B cell (primary cell): ENCODE data around the gene BACH2. TPM values are rescaled to one million over a fixed set of nuclear protein-coding genes. Genes with fewer than 3 reads are reported as not detected.
A peak's percentile ranks its signal among the peaks of the same experiment; 100 is the strongest.

Experiments
- ATAC-seq: fragments of 200-7000 bp; cut with Tn5 transposase; one replicate; pipeline ENCODE4 v1.10.0; 2021; ENCODE audit warnings: low read depth, mild to moderate bottlenecking, moderate number of reproducible peaks, moderate library complexity
- CTCF ChIA-PET: fragments of 350-600 bp; sonication (Branson Sonifier 250); formaldehyde crosslinking; loops from one replicate; lab custom pipeline; 2021; ENCODE audit warnings: antibody characterized with exemption, inconsistent platforms; lab: Charles Lee
- POLR2A ChIA-PET: fragments of 350-600 bp; sonication (Branson Sonifier 250); formaldehyde crosslinking; loops from one replicate; lab custom pipeline; 2021; ENCODE audit warnings: antibody characterized with exemption; lab: Charles Lee
- DNase-seq: peaks from one replicate; pipeline ENCODE4 v3.0.0; 2013
- H2AFZ ChIP-seq: 2 replicates; pipeline ENCODE4 v1.6.1; 2012; ENCODE audit warnings: mild to moderate bottlenecking, low read depth, low read length; ENCODE audit not compliant: insufficient read depth, poor library complexity, severe bottlenecking
- H3K27ac ChIP-seq, 2 donors: 1 replicate in 1 of 2; 2 replicates in 1 of 2; pipeline ENCODE4 v1.5.1; 2012 to 2013; ENCODE audit warnings: low read length in 2 of 2, mild to moderate bottlenecking in 2 of 2, moderate library complexity in 1 of 2
- H3K27me3 ChIP-seq, 4 experiments: fragments of 200-600 bp in 1 of 4; sonication (generic) in 1 of 4; replicated peaks in 1 of 4; 1 replicate in 2 of 4; 2 replicates in 2 of 4; pipeline versions ENCODE4 v1.6.1 to v1.7.0; 2013 to 2016; ENCODE audit warnings: low read length in 3 of 4, mild to moderate bottlenecking in 2 of 4, mixed read lengths in 1 of 4, moderate library complexity in 1 of 4; ENCODE audit not compliant: insufficient read depth in 4 of 4, control insufficient read depth in 3 of 4; ENCODE audit errors: control extremely low read depth in 1 of 4
- H3K36me3 ChIP-seq, 2 experiments: replicated peaks in 1 of 2; 1 replicate in 1 of 2; 2 replicates in 1 of 2; pipeline versions ENCODE4 v1.6.1 to v1.7.1; 2013; ENCODE audit warnings: low read length in 1 of 2; ENCODE audit not compliant: insufficient read depth in 2 of 2, control insufficient read depth in 1 of 2; ENCODE audit errors: control extremely low read depth in 1 of 2, extremely low read depth in 1 of 2
- H3K4me1 ChIP-seq, 2 donors: fragments of 200-600 bp in 1 of 2; sonication (generic) in 1 of 2; 1 replicate in 1 of 2; 2 replicates in 1 of 2; pipeline versions ENCODE4 v1.5.1 to v1.6.1; 2013 to 2017; ENCODE audit warnings: low read length in 2 of 2; ENCODE audit not compliant: control insufficient read depth in 2 of 2, insufficient read depth in 2 of 2
- H3K4me2 ChIP-seq: replicated peaks from 2 replicates; pipeline ENCODE3; 2012; ENCODE audit warnings: mild to moderate bottlenecking, low read depth, low read length; ENCODE audit not compliant: poor library complexity, severe bottlenecking
- H3K4me3 ChIP-seq, 5 experiments: fragments of 200-600 bp in 1 of 5; sonication (generic) in 1 of 5; 1 replicate in 3 of 5; 2 replicates in 2 of 5; pipeline versions ENCODE4 v1.5.1 to v1.7.0; 2011 to 2016; ENCODE audit warnings: low read length in 4 of 5, mild to moderate bottlenecking in 4 of 5, low read depth in 2 of 5, control low read depth in 1 of 5, moderate library complexity in 1 of 5; ENCODE audit not compliant: insufficient read depth in 1 of 5; ENCODE audit errors: control extremely low read depth in 1 of 5, extremely low read depth in 1 of 5
- H3K79me2 ChIP-seq: fragments of 200-600 bp; sonication (generic); one replicate; pipeline ENCODE4 v1.6.0; 2016; ENCODE audit warnings: low read length; ENCODE audit not compliant: control insufficient read depth, insufficient read depth
- H3K9ac ChIP-seq: fragments of 200-600 bp; sonication (generic); 2 replicates; pipeline ENCODE4 v1.6.1; 2017; ENCODE audit warnings: mild to moderate bottlenecking, low read length, moderate library complexity
- H3K9me3 ChIP-seq, 3 donors: one replicate each; pipeline versions ENCODE4 v1.6.1 to v1.7.1; 2013; ENCODE audit warnings: low read length in 2 of 3; ENCODE audit not compliant: control insufficient read depth in 2 of 3, insufficient read depth in 1 of 3; ENCODE audit errors: control extremely low read depth in 1 of 3
- H4K20me1 ChIP-seq: 2 replicates; pipeline ENCODE4 v1.6.0; 2012; ENCODE audit warnings: mild to moderate bottlenecking, low read length; ENCODE audit not compliant: insufficient read depth, control insufficient read depth, poor library complexity, severe bottlenecking
- H3K27ac Mint-ChIP-seq: one replicate; pipeline ENCODE4 v1.8.0; 2021; ENCODE audit warnings: mixed read lengths
- H3K27me3 Mint-ChIP-seq: one replicate; pipeline ENCODE4 v1.8.0; 2021; ENCODE audit warnings: mixed read lengths
- H3K4me1 Mint-ChIP-seq: one replicate; pipeline ENCODE4 v1.8.0; 2021; ENCODE audit warnings: mixed read lengths
- H3K4me3 Mint-ChIP-seq: one replicate; pipeline ENCODE4 v1.8.0; 2021; ENCODE audit warnings: mixed read lengths
- H3K9me3 Mint-ChIP-seq: one replicate; pipeline ENCODE4 v1.8.0; 2022; ENCODE audit warnings: mixed read lengths; ENCODE audit not compliant: insufficient read depth
- EZH2 ChIP-seq: IDR thresholded peaks from 2 replicates; pipeline ENCODE4 v1.6.1; 2012; ENCODE audit warnings: borderline replicate concordance, low read depth, mild to moderate bottlenecking, moderate library complexity, low read length; ENCODE audit not compliant: insufficient read depth, poor library complexity, severe bottlenecking
- WGBS: methylation state at CpG from one replicate; pipeline ENCODE4 v1.1.5; 2013; ENCODE audit warnings: missing lambda C conversion rate; ENCODE audit not compliant: insufficient coverage; 5-methylcytosine and 5-hydroxymethylcytosine counted together
- intact Hi-C: fragments of 100-400 bp; cut with micrococcal nuclease; formaldehyde crosslinking; loops from one replicate; pipeline ENCODE4 v1.10.0; 2022
- polyA plus RNA-seq: library from polyadenylated mRNA; depleted of rRNA; stranded (reverse); fragments of >200 nt; gene quantifications from 2 replicates; pipeline ENCODE4 v1.2.3, GENCODE V29; 2012
- total RNA-seq, 2 donors: library from RNA; stranded (reverse); fragments of 120-200 nt in 1 of 2; gene quantifications; 1 replicate in 1 of 2; 2 replicates in 1 of 2; pipeline versions ENCODE4 v1.2.3 to v1.2.4, GENCODE V29; 2013 to 2022
- TF ChIP-seq, protein P1 (sequence below): fragments of 200-600 bp; IDR thresholded peaks from one replicate; pipeline ENCODE4 v1.8.0; 2022; ENCODE audit warnings: antibody characterized with exemption, mild to moderate bottlenecking

BACH2 gene
- total and polyA plus RNA-seq, 2 donors (not counting 1 experiment from before 2014, with no cell fraction given), result 41.1 to 235 TPM

DNA sequence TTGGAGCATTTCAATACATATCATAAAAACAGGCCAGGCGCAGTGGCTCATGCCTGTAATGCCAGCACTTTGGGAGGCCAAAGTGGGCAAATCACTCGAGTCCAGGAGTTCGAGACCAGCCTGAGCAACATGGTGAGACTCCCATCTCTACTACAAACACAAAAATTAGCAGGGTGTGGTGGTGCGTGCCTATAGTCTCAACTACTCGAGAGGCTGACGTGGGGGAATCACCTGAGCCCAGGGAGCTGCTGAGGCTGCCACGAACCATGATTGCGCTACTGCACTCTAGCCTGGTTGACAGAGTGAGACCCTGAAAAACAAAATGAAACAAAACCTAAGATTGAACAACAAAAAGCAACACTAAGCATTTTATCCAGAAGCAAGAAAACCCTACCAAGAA is 47.2 kb downstream of the BACH2 start:
- peaks cover 92% of the 10 kb centered on the region for H3K79me2 ChIP-seq
- intact Hi-C loops, result no loop called here
- no peak overlapping the region for H3K4me3 ChIP-seq
- H4K20me1 ChIP-seq, result peaks cover 69% of the 10 kb centered on the region
- DNase-seq (peak; percentile 41), ATAC-seq (peak; percentile 36)
- no peaks in the 10 kb centered on the region for H3K27me3 Mint-ChIP-seq
- H3K27me3 ChIP-seq, result no peaks in the 10 kb centered on the region
- no peak overlapping the region for H3K4me3 Mint-ChIP-seq
- H3K9me3 ChIP-seq, result no peaks in the 10 kb centered on the region
- ChIA-PET CTCF (no interaction called here), POLR2A (no interaction called here)
- H3K27ac Mint-ChIP-seq, result peak overlapping the region; percentile 64
- peaks cover 21 to 33% of the 10 kb centered on the region in 2 donors for H3K4me1 ChIP-seq
- H3K27ac ChIP-seq, result peak overlapping the region in 1 of 2 donors; percentile 80
- no peak overlapping the region for H3K9ac ChIP-seq
- no peak overlapping the region for H2AFZ ChIP-seq
- no peaks in the 10 kb centered on the region for H3K9me3 Mint-ChIP-seq
- WGBS, result 60% methylated on average over 2 of the region's 8 CpGs
- H3K36me3 ChIP-seq, result peaks cover 18 to 62% of the 10 kb centered on the region in 2 experiments
- no peak overlapping the region for H3K4me2 ChIP-seq
- H3K4me1 Mint-ChIP-seq, result peaks cover 45% of the 10 kb centered on the region
- TF ChIP-seq, protein P1, sequence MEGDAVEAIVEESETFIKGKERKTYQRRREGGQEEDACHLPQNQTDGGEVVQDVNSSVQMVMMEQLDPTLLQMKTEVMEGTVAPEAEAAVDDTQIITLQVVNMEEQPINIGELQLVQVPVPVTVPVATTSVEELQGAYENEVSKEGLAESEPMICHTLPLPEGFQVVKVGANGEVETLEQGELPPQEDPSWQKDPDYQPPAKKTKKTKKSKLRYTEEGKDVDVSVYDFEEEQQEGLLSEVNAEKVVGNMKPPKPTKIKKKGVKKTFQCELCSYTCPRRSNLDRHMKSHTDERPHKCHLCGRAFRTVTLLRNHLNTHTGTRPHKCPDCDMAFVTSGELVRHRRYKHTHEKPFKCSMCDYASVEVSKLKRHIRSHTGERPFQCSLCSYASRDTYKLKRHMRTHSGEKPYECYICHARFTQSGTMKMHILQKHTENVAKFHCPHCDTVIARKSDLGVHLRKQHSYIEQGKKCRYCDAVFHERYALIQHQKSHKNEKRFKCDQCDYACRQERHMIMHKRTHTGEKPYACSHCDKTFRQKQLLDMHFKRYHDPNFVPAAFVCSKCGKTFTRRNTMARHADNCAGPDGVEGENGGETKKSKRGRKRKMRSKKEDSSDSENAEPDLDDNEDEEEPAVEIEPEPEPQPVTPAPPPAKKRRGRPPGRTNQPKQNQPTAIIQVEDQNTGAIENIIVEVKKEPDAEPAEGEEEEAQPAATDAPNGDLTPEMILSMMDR, result no peak
- no peak for TF ChIP-seq EZH2

DNA sequence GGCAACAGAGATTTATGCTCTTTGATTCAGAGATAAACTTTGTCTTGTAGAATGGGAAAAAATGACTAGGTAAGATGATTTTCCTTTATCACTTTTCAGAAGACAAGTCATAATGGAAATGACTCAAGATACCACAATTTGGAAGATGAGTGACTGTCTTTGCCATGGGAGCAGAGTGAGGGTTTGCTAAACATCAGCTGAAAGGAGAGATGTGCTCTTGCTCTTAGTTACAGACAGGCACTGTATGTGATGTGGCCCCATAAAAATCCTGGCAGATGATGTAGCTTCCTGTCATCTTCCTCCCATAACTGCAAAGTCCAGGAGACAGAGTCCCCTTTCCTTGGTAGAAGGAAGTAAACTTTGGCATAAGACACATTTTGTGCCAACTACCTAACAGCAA is 47.6 kb downstream of the BACH2 start:
- H3K4me1 Mint-ChIP-seq, result peaks cover 42% of the 10 kb centered on the region
- intact Hi-C loops, result no loop called here
- no peak overlapping the region for H3K4me3 Mint-ChIP-seq
- peak overlapping the region in 1 of 2 donors; percentile 80 for H3K27ac ChIP-seq
- no peak overlapping the region for H3K4me2 ChIP-seq
- H2AFZ ChIP-seq, result no peak overlapping the region
- no peak for ATAC-seq
- H3K36me3 ChIP-seq, result peaks cover 22 to 65% of the 10 kb centered on the region in 2 experiments
- no peak for TF ChIP-seq EZH2
- TF ChIP-seq, protein P1, result no peak
- H3K4me3 ChIP-seq, result no peak overlapping the region
- CTCF ChIA-PET, result no interaction called here
- H3K9me3 Mint-ChIP-seq, result no peaks in the 10 kb centered on the region
- no peaks in the 10 kb centered on the region for H3K27me3 ChIP-seq
- no peak for DNase-seq
- no peak overlapping the region for H3K9ac ChIP-seq
- H3K79me2 ChIP-seq, result peaks cover 93% of the 10 kb centered on the region
- POLR2A ChIA-PET, result no interaction called here
- H3K9me3 ChIP-seq, result no peaks in the 10 kb centered on the region
- peaks cover 21 to 33% of the 10 kb centered on the region in 2 donors for H3K4me1 ChIP-seq
- H3K27me3 Mint-ChIP-seq, result no peaks in the 10 kb centered on the region
- H3K27ac Mint-ChIP-seq, result peak overlapping the region; percentile 29
- H4K20me1 ChIP-seq, result peaks cover 68% of the 10 kb centered on the region
